Inferior parietal cortex (tissue), 1 donor: ENCODE measurements around the gene EIF1AD.
"Not testable (repeated sequence)": the region's sequence is repeated elsewhere in the genome, so short reads cannot be mapped to it uniquely, and the experiment has no call there.

ENCODE experiments used
- DNase-seq: peaks from one replicate; pipeline ENCODE4 v3.0.0-alpha.2; 2016; ENCODE audit errors: extremely low spot score

EIF1AD gene

GRCh38 chr11:66001942-66002647 is at the start of gene EIF1AD, which contains the start of gene BANF1:
Gene EIF1AD, minus strand, starts transcription at chr11:66002157. Its CDS starts 1,768 bp downstream, at chr11:66000389.
Gene BANF1, plus strand, starts transcription at chr11:66002503. Its CDS starts 748 bp downstream, at chr11:66003251.
- DNase-seq, result peak; percentile 99

GRCh38 chr11:66051371-66051765 is 49.4 kb upstream of the EIF1AD start:
- no peak for DNase-seq

- DNase-seq, result no peak
These were observed 48.7 kb upstream of the EIF1AD start for GRCh38 chr11:66050581-66051231.

GRCh38 chr11:66048547-66049323 is 46.8 kb upstream of the EIF1AD start, which contains the start of gene GAL3ST3:
Gene GAL3ST3, minus strand, starts transcription at chr11:66049161. Its CDS starts 3,746 bp downstream, at chr11:66045415.
- DNase-seq, result no peak

GRCh38 chr11:66047541-66048365 is 45.8 kb upstream of the EIF1AD start:
- no peak for DNase-seq

- DNase-seq, result no peak
These were observed 44.9 kb upstream of the EIF1AD start for GRCh38 chr11:66046901-66047300.

- DNase-seq, result peak; percentile 82
These were observed 43.3 kb upstream of the EIF1AD start for GRCh38 chr11:66045177-66045639.

GRCh38 chr11:66044757-66045156 is 42.8 kb upstream of the EIF1AD start:
- no peak for DNase-seq

GRCh38 chr11:66042996-66043906 is 41.3 kb upstream of the EIF1AD start:
- no peak for DNase-seq

- DNase-seq, result no peak
These were observed 40.5 kb upstream of the EIF1AD start for GRCh38 chr11:66042227-66042995.

- DNase-seq, result no peak
These were observed 37.8 kb upstream of the EIF1AD start for GRCh38 chr11:66039765-66040164.

GRCh38 chr11:66037327-66037726 is 35.4 kb upstream of the EIF1AD start:
- DNase-seq, result no peak

GRCh38 chr11:66036334-66036710 is 34.4 kb upstream of the EIF1AD start:
- no peak for DNase-seq

- DNase-seq, result no peak
These were observed 33.8 kb upstream of the EIF1AD start for GRCh38 chr11:66035653-66036333.

GRCh38 chr11:66032957-66033735 is 31.2 kb upstream of the EIF1AD start:
- no peak for DNase-seq

GRCh38 chr11:66026017-66026529 is 24.1 kb upstream of the EIF1AD start, which contains the start of gene CATSPER1:
Gene CATSPER1, minus strand, starts transcription at chr11:66026479. Its CDS starts 100 bp downstream, at chr11:66026379.
- DNase-seq, result no peak

- not testable (repeated sequence) for DNase-seq
These were observed 21.2 kb upstream of the EIF1AD start for GRCh38 chr11:66023186-66023440.
